ENCODE results near the gene CCDC43.
A peak's percentile ranks its signal among the peaks of the same experiment; 100 is the strongest.
"Not testable (repeated sequence)": the region's sequence is repeated elsewhere in the genome, so short reads cannot be mapped to it uniquely, and the experiment has no call there.

Gene CCDC43

GRCh38 chr17:44689477-44690217 is at the start of gene CCDC43:
CCDC43 (minus strand) TSS chr17:44689776; CDS start chr17:44689753, 23 bp downstream.
- DNase-seq (ENCODE audit: extremely low read depth, low read depth): peak; percentile 83
- no peak for TF ChIP-seq CTCF (IDR thresholded peaks at IDR 0.05; ENCODE audit: low read depth, low read length)

GRCh38 chr17:44738214-44738906 is 48.8 kb upstream of the CCDC43 start:
- DNase-seq (ENCODE audit: extremely low read depth, low read depth): no peak
- no peak for TF ChIP-seq CTCF (IDR thresholded peaks at IDR 0.05; ENCODE audit: low read depth, low read length)

- DNase-seq (ENCODE audit: extremely low read depth, low read depth): no peak
- TF ChIP-seq CTCF (IDR thresholded peaks at IDR 0.05; ENCODE audit: low read depth, low read length): no peak
Measured at GRCh38 chr17:44736551-44737240, 47.1 kb upstream of the CCDC43 start.

GRCh38 chr17:44734272-44734671 is 44.7 kb upstream of the CCDC43 start:
- no peak for TF ChIP-seq CTCF (IDR thresholded peaks at IDR 0.05; ENCODE audit: low read depth, low read length)
- DNase-seq (ENCODE audit: extremely low read depth, low read depth): no peak

- no peak for DNase-seq (ENCODE audit: extremely low read depth, low read depth)
- peak; percentile 13 for TF ChIP-seq CTCF (IDR thresholded peaks at IDR 0.05; ENCODE audit: low read depth, low read length)
Measured at GRCh38 chr17:44733753-44734152, 44.2 kb upstream of the CCDC43 start.

- DNase-seq (ENCODE audit: extremely low read depth, low read depth): not testable (repeated sequence)
Measured at GRCh38 chr17:44726121-44726520, 36.5 kb upstream of the CCDC43 start.

GRCh38 chr17:44722254-44722653 is 32.7 kb upstream of the CCDC43 start:
- TF ChIP-seq CTCF (IDR thresholded peaks at IDR 0.05; ENCODE audit: low read depth, low read length): no peak
- DNase-seq (ENCODE audit: extremely low read depth, low read depth): no peak
